GM21367 (cell line): ENCODE data around the gene SYT9.

Source experiments
- ATAC-seq: cut with Tn5 transposase; IDR thresholded peaks from one replicate; pipeline ENCODE4 v1.9.1; 2021; ENCODE audit not compliant: unreplicated experiment

SYT9 gene

GRCh38 chr11:7457211-7457610 lies 205.5 kb downstream of the SYT9 start:
- no peak for ATAC-seq

- ATAC-seq: no peak
Observed at GRCh38 chr11:7462706-7463105, 211.0 kb downstream of the SYT9 start.

- ATAC-seq: peak; percentile 69
Observed at GRCh38 chr11:7467652-7468051, 215.9 kb downstream of the SYT9 start.

- no peak for ATAC-seq
Observed at GRCh38 chr11:7469351-7469865, 217.7 kb downstream of the SYT9 start.

DNA sequence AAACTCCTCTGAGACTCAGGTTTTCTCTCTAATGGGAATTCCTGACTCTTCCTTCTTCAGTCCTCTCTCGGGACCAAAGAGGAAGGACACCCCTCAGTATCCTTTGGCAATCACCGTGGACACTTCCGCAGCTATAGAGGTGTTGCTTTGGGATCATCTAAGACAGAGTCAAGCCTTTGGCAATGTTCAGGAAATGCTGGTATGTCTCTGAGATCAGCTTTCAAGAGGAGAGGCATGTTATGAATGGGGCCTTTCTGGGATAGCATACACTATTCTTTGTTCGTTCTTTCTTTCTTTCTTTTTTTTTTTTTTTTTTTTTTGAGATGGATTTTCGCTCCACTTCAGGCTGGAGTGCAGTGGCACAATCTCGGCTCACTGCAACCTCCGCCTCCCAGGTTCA lies 219.4 kb downstream of the SYT9 start:
- ATAC-seq: no peak

- ATAC-seq: peak; percentile 83
Observed at GRCh38 chr11:7473717-7474116, 222.0 kb downstream of the SYT9 start.

DNA sequence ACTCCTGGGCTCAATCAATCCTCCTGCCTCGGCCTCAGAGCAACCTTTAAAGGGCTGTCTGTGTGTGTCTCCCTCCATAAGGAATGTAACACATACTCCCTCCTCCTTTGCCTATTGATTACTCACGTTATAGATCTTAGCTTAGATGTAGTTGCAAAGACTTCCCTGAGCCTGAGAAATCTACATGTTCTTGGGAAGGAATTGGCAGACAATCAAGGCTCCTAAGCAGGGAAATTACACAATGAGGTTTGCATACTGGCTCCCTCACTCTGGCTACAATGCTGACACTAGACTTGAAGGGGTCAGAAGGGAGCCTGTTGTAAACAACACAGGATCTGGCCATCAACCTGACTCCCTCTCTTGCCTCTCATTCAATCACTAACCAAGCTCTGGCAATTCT lies 228.4 kb downstream of the SYT9 start:
- ATAC-seq: no peak

GRCh38 chr11:7484131-7484530 lies 232.4 kb downstream of the SYT9 start:
- ATAC-seq: no peak

DNA sequence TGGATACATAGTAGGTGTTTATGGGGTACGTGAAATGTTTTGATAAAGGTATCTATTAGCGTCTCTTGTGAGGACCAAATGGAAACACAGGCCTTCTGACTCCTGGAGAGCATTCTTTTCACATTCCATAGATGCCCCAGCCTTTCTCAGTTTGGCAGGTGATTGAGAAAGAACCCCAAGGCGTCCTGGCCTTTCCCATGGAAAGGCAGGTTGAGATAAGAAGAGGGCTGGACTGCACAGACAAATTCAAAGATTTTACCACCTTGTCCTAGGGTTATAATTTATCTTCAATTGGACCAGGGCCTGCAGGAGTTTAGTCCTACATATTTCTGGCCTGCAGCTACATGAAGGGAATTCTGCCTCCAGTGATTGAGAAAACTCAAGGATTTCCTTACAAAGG lies 232.9 kb downstream of the SYT9 start:
- ATAC-seq: no peak

- ATAC-seq: no peak
Observed at GRCh38 chr11:7485186-7486097, 233.7 kb downstream of the SYT9 start, which contains the start of gene OLFML1. Gene OLFML1 (plus strand): TSS chr11:7485506. CDS start chr11:7485876, 370 bp downstream.

GRCh38 chr11:7486098-7486780 lies 234.5 kb downstream of the SYT9 start:
- ATAC-seq: no peak

DNA sequence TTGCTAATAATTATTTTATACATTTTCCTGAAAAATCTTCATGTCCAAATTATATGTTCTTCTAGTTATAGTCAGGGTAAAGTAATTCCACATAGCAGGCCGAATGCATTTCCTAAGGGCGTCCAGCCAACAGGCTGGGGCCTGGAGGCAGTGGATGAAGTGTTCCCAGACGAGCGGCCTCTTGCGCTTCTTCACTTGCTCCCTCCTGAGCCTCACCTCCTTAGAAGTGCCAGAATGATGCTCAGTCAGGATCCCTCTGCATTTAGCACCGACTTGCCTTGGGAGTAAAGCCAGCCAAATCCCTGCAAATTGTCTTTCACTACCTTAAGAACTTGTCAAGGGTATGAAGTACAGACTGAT lies 235.1 kb downstream of the SYT9 start:
- no peak for ATAC-seq

DNA sequence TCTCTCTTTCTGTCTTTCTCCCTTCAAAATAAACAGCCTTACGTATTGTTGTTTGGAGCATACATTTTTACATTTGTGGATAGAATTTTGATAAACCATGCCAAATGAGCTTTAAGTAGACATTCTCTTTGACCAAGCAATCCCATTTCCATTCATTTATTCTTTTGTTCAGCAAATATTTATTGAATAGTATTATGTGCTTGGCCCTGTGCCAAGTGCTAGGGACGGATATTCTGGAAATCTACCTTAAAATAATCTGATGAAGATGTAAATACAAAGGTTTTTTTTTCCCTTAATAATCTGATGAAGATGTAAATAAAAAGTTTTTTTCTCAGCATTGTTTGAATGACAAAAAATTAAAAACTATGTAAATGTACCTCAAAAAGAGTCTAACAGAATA lies 235.7 kb downstream of the SYT9 start:
- no peak for ATAC-seq

- no peak for ATAC-seq
Observed at GRCh38 chr11:7488681-7489080, 237.0 kb downstream of the SYT9 start.

- ATAC-seq: no peak
Observed at GRCh38 chr11:7489376-7489775, 237.7 kb downstream of the SYT9 start.

- no peak for ATAC-seq
Observed at GRCh38 chr11:7490054-7490453, 238.3 kb downstream of the SYT9 start.

DNA sequence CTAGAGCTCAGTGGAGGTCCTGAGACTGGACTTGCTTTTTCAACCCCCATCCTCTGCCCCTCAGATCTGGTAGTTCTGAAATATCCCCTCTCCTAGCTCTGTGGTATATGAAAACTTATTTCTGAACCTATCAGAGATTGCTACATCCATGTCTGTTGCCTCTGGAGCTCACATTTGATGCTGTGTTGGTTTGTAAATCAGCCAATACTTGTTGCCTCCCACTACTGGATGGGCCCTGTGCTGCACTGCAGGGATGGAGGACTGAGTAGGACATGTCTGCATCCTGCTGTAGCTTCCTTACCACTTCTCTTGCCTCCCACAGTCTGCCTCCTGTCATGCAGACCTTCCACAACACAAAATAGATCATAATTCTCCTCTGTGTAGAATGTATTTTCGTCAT lies 238.8 kb downstream of the SYT9 start:
- no peak for ATAC-seq

- no peak for ATAC-seq
Observed at GRCh38 chr11:7492253-7492652, 240.5 kb downstream of the SYT9 start.

GRCh38 chr11:7493670-7494069 lies 242.0 kb downstream of the SYT9 start:
- ATAC-seq: no peak

DNA sequence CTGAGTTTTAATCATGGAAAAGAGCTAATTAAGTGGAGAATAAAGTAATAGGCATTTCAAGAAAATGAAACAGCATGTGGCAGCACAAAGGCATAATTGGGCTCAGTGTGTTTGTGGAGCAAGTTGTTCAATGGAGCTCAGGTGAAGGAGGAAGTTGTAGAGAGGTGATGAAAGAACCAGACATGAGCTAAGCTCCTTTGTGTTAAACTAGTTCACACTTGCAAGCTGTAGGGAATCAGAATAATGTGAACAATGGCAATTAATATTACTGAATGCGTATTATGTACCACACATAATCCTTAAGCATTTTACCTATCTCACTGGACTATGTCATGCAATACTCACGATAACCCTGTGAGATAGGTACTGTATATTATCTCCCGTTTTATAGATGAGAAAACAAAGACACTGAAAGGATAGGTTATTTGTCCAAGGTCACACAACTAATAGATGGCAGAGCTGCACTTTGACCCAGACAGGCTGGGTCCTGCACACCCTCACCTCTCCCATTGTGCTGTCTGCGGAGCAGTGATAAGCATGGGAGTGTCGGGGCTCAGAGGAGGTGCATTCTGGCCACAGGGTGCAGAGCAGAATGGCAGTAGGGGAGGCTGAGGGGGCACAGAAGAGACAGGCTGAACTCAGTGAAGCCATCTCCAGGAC lies 242.5 kb downstream of the SYT9 start:
- no peak for ATAC-seq

GRCh38 chr11:7495882-7496551 lies 244.3 kb downstream of the SYT9 start:
- ATAC-seq: peak; percentile 93
